Fibroblast of skin of back (primary cell): Measurements from ENCODE around the gene NOTO.

Experiments used
- DNase-seq: peaks from one replicate; pipeline ENCODE4 v3.0.0-alpha.2; 2013

Gene NOTO

DNA sequence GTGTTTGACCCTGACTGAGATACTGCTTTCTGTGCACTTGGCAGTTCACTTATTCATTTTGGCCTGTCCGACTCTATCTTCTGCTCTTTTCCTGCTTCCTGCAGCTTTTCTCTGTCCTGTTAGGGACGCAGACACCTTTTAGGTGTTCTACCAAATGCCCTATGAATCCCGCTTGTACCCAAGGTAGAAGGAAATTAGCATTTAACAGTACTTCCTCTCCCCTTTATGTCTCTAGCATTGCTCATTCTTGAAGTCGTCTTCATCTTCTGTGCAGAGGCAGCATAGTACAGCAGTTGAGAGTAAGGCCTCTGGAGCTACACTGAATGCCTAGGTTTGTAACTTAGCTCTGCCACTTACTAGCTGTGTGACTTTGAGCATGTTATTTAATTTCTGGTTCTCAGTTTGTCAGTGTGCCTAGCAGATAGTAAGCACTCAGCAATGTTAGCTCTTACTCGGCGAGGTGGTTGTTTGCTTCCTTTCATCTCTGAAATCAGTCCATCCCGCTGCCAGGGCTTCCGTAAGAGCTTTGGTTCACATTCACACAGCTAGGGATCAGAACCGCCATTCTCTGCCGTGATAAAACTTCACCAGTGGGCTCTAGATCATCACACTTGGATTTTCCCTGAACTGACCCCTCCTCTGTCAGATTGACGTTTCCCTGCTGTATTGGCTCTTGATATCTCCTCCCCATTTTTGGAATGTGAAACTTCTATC is 33.1 kb downstream of the NOTO start:
- no peak for DNase-seq

DNA sequence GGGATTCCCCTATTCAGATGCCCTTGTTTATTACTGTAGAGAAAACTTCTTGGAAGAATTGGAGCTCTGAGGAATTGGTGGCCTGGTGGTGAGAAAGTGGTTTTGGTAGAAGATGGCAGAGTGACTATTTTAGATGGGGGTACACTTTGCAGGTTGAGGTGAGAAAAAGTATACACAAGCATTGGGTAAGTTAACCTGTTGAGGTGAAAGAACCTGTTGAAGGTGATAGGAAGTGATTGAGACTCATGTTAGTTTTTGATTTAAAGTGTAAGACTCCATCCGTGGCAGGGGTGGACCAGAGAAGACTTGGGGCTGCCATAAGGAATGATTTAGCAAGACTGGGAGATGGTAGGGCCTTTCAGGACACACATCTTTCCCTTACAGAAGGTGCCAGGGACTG is 34.8 kb downstream of the NOTO start:
- DNase-seq, result no peak

DNA sequence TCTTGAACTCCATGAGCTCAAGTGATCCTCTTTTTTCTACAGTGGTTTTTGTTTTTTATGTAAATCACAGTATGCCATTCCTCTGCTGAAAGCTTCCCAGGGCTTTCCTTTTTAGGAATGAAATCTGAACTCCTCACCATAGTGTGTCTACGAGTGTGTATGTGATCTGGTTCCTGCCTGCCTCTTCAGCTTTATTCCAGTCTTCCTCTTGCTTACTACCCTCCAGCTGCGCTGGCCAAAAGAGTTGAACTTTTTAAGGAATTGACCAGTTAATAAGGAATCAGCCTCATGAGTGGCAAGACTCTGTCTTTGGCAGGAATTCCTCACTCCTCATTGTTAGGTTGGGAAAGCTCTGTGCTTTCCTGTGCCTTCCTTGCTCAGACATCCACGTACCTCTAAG is 35.8 kb downstream of the NOTO start:
- no peak for DNase-seq

DNA sequence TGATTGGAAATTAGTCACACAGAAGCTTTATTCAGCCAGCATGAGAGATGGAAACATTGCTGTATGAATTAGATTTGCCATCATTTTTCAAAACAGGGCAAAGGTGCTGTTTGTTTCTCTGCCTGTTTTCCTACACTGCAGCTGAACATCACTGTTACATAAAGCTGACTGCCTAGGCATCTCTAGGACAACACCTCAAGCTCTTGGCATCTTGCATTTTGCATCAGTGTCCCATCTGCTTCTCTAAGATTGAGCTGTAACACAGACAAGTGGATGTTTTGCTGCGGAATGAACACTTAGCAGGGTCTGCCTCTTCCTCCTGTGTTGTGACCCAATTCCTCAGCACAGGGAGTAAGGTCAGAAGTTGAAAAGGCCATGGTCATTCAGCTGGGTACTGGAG is 36.6 kb downstream of the NOTO start:
- no peak for DNase-seq

DNA sequence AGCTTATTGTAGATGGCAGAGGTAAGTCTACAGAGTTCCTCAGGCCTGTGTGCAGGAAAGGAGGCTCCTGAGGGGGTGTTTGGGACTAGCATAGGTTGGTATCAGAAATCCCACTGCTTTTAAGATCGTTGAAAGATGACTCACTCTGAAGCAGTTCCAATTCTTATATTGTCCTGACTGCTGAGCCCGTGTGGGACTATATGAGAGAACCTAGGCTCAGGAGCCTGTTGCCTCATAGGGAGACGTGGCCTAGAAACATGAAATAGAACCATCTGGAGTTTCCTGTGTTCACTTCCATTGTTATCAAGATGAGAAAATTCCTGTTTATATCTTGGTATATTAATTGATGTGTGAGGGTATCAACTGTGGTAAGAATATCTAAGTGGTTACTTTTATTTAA is 37.4 kb downstream of the NOTO start:
- DNase-seq, result peak; percentile 10

DNA sequence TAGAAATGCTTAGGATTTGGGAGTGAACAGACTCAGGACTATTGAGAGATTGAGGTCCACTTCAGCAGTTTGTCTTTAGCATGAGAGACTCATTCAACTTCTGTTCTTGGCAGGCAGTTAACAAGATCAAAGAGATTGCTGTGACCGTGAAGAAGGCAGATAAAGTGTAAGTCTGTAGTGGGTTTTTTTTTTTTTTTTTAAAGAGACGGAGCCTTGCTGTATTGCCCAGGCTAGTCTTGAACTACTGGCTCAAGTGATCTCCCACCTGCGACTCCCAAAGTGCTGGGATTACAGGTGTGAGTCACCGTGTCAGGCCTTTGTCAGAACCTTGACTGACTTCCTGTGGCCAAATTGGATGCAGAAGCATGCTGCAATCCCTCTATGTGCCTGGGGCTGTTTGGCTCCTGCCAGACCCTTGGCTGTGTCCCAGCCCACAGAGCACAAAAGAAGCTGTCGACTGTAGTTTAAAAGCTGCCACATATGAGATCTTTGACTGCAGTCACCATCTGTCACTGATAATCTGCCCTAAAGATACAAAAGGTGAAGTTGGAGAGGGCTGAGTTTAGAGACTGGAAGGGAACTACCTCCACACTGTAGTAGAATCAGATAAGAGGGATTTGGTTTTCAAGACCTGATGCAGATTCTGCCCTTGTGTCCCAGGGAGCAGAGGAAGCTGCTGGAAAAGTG is 41.7 kb downstream of the NOTO start:
- DNase-seq, result no peak

DNA sequence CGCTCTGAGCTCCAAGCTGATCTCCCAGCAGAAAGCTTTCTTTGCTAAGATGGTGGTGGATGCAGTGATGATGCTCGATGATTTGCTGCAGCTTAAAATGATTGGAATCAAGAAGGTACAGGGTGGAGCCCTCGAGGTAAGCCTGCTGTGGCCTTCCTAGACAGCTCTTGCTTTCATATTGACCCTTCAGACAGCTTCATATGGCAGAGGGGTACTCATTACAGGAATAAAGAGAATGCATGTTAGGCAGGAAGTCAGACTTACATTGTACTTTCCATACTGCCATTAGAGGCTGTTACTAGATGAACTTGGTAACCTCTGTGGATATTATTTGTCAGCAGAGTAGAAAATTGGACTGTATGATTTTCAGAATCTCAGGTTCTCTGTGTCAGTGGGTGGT is 42.2 kb downstream of the NOTO start:
- DNase-seq, result no peak

DNA sequence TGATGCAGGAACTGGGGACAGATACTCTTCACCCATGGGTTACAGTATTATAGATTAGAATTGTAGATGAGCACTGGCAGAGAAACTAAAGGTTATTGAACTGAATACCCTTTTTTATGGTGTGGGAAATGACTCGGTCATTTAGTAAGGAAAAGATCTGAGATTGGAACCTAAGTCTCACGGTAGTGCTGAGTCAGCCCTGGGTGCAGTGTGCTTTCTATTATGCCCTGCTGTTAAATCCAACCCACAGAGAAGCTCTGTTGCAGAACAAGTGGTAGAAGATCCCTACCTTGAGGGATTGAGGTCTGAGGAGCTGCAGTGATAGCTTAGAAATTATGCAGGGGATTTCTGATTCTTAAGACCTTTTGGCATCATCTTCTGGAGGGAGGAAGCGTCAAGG is 44.5 kb downstream of the NOTO start:
- DNase-seq, result no peak

DNA sequence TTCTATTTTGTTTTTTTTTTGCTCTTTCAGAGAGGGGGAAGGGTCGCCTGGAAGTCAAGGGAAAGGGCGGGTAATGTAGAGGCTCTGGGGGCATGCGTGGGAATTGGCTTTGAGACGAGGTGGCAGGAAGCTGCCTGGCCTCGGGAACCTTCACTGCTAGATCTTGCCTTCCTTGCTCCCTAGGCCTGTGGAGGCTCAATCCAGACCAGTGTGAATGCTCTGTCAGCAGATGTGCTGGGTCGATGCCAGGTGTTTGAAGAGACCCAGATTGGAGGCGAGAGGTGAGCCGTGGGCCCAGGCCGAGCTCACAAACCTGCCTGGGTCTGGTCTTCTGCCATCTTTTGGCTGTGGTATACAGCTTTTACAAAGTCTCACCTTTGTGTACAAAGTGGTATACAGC is 47.3 kb downstream of the NOTO start:
- DNase-seq, result no peak

DNA sequence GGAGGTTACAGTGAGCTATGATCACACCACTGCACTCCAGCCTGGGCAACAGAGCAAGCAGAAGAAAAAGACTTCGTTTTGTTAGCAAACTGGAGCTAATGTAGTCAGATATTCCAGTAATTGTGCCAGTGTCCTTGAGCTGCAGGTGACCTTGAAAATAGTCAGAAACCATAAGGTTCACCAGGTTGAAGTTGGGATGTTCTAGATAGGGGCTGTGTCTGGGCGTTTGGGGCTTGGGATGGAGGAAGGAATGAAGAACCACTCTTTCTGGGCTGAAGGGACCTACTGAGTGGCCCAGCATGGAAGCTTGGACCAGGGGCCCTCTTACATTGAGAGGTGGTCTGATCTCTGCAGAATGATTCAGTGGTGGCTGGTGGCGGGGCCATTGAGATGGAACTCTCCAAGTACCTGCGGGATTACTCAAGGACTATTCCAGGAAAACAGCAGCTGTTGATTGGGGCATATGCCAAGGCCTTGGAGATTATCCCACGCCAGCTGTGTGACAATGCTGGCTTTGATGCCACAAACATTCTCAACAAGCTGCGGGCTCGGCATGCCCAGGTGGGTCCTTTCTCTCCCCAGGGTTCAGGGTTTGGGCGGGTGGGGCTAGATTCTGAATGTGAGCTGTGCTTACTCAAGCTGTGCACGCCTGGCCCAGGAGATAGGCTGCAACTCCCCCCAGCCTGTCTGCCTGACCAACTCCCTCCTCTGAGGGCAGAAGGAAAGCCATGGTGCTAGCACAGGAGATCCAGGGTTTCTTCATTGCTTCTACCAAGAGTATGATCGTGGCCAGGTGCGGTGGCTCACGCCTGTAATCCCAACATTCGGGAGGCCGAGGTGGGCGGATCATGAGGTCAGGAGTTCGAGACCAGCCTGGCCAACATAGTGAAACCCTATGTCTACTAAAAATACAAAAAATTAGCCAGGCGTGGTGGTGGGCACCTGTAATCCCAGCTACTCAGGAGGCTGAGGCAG is 48.8 kb downstream of the NOTO start:
- no peak for DNase-seq

DNA sequence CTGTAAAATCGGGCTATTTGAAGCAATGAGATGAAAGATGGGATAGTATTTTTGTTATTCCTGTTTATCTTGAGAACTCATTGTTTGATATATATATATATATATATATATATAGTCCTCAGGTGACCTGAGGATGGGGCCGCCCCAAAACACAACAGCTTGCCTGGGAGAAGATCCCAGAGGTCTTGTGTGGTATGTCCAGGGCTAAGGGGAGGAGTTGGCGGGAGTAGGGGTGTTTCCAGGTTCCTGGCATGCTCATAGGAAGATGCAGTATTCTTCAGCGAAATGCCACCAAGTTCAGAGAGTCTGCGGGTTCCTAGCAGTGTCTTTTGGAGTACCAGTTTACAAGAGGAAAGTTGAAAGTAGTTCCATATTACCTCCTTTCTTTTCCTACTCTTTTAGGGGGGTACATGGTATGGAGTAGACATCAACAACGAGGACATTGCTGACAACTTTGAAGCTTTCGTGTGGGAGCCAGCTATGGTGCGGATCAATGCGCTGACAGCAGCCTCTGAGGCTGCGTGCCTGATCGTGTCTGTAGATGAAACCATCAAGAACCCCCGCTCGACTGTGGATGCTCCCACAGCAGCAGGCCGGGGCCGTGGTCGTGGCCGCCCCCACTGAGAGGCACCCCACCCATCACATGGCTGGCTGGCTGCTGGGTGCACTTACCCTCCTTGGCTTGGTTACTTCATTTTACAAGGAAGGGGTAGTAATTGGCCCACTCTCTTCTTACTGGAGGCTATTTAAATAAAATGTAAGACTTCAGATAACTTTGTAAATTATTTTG is 50.1 kb downstream of the NOTO start:
- no peak for DNase-seq

DNA sequence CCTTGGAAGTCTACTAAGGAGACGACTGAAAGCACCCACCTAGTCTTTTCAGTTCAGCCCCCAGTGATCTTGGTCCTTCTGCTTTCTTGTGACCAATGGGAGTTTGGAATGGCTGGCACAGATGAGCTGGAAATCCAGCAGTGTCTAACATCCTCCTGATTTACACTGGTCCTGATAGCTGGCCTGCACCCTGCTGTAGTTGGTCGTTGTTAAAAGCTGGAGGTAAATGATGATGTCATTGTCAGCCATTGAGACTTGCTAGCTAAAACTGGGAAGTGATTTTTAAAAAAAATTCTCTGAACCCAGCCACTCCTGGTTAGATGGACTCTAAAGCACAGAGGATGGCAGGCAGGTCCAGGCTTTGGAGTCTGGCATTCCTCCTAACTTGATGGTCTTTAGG is 51.0 kb downstream of the NOTO start:
- DNase-seq, result no peak

DNA sequence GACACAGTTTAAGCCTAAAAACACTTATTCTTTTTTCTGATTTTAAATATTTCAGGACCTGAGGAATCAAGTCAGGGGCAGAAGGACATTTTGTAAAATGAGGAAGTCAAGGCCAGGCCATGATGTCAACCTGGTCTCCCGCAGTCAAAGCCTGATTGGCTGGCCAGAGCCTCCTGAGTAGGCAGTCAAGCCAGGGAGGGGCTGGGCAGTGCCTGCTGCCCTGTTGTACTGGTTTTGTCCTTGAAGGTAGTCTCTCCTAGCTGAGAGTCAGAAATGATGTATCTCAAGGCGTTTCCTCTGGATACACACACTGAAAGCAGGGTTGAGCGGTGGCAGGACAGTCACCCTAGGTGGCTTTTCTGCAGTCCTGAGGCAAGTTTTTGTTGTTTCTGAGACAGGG is 51.5 kb downstream of the NOTO start:
- no peak for DNase-seq

DNA sequence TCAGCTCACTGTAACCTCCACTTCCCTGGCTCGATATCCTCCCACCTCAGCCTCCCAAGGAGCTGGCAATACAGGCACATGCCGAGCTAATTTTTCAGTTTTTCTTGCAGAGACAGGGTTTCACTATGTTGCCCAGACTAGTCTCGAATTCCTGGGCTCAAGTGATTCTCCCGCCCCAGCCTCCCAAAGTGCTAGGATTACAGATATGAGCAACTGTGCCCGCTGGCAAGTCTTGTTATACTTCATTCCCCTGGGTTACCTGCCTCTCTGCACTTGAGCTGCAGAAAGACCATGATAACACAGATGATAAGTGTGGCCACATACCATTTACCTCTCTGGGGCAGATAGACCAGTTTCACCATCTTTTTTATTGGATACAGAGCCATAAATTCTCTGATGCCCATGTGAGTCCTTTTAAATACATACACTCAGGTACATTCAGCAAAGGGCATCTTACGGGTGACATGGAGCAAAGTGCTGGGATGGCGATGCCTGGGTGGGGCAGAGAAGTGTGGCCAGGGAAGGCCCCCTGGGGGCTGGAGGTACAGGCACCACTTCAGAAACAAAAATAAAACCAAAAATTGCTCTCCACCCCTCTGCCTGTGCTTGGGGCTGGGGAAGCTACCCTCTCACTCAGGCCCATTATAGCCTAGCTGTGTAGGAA is 52.1 kb downstream of the NOTO start:
- no peak for DNase-seq

DNA sequence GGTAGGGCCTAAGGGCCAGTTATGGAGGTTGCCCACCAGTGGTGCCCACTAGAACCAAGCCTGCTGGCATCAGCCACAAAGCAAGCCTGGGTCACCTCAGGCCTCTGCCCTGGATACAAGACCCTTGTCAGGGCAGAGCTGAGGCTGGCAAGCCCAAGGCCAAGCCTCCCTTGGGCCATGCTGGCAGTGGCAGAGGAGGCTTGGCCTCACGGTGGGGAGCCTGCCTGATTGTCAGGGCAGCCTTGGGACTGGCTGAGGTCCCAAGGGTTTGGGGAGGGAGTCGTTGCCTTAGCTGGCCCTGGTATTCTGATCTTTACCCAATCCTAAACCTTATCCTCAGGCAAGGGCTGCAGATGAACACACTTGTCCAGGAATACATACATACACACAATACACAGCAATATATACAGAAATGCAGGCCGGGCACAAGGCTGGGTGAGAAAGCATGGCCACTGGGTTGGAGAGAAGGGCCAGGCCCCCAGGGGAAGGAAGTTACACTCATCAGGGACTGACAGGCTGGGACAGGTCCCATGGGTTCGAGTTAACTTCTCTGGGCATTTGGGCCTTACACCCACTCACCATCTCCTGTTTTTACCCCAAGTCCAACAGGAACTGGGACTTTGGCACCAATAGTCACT is 52.8 kb downstream of the NOTO start:
- no peak for DNase-seq

DNA sequence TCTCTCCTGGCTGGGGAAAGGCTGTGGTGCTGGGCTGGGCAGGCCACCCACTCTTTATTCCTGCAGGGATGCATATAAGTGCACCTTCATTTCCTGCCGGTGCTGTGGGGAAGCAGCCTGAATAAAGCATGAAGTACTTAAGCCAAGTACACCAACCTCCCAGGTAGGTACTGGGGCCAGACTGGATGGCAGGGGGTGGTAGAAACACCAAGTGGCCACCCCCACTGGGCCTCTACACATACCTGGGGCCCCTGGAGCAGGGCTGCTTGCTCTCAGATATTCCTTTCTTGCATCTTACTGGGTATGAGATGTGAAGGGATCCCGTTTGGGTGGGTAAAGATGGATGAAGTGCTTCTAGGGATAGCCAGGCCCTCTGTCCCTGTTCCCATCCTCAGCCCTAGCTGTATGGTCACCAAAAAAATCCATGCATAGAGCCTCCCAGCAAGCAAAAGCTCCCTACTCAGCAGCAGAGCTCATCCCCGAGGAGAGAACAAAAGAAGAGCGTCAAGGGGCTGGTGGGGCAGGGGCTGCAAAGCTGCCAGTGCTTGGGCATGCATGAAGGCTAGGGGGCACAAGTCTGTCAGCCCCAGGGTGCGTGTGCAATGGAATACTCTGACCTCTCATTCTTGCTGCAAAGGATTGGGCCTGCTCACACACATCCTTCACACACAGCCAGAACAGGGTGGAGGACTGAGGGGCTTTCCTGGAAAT is 53.7 kb downstream of the NOTO start:
- no peak for DNase-seq

DNA sequence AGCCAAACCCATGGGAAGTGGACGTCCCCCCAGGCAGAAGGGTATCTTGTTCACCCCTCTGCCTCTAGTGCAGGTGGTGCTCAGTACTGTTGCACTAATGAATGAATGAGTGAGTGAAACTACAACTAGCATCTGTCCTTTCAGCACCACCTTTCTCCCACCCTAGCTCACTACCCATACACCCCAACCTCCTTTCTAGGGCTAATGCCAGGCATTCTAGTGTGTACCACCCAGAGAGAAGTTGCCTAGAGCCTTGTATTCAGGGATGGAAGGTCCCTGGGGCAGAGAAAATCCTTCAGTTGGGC is 54.2 kb downstream of the NOTO start:
- no peak for DNase-seq

DNA sequence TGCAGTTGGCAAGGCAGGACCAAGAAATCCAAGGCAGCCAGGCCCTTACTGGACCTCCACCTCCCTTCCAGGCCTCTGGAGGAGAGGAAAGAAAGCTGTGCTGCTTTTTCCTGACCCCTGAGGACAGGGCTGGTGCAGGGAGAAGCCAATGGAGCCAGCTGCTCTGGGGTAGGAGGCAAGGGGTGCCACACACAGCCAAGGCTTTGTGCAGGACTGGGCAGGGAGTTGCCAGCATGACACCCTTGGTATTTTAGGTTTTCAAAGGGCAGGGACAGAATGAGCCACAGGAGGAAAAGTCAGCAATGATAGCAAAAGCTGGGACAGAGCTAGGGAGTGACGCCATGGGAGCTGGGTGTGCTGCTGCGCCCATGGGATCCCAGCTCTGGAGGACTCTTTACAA is 54.6 kb downstream of the NOTO start:
- no peak for DNase-seq

DNA sequence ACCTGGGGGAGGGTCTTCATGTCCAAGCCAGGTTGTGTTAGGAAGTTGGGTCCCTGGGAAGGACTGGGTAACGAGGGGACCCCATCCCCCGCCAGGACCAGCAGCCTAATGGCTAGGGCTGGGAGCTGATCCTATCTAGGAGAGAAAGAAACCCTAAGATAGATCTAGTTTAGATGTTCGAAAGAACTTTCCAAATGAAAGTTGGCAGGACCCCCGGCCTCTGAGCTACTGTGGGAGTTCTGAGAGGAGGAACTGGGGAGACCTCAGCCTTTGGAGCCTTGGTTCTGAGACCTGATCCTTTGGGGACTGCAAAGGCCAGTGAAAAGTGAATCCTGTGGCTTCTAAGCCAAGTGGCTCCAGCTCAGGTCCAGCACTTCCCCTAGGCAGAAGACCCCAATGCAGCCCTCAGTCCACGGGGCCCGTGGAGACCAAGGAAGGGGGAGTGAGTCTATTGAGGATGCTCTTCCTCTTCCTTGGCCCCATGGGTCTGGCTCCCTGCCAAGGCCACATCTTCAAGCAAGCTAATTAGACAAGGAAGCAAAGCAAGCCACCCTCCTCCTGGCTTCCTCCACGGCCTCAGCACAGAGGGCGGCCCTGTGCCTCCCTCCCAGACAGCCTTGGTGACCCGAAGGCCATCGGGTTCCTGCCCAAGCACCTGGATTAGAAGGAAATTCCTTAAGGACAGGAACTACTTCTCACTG is 55.2 kb downstream of the NOTO start:
- no peak for DNase-seq

DNA sequence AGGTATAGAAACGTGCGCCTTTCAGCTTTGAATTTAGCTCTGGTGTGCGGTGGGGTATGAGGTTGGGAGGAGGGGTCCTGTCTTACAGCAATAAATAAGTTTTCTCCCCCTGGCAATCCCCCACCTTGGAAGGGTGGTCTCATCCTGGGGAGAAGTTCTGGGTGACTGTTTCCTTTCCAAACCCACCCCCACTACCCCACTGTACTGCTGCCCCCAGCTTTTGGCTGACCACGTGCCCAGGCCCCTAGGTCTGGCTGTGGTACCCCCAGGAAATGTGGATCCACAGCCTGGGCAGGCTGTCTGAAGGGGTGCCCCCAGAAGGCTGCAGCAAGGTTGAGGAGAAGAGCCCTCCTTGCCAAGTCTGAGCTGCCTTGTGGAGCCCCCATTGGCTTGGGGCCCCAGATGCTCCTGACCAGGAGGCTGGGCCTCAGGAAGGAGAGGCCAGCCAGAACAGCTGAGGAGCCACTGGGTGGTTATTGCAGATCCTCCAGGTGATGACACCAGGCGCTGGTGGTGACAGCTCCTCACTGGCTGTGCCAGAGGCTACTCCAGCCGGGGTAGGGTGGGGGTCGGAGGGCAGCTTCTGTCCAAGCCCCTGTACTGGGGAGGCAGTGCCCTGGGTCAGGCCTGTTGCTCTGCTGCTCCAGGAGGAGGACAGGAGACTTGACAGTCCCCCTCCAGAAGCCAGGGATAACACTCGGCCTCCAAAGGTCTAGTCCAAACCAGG is 56.0 kb downstream of the NOTO start:
- no peak for DNase-seq
